ENCODE data around the gene RIC8B.
"Not testable (repeated sequence)": the region's sequence is repeated elsewhere in the genome, so short reads cannot be mapped to it uniquely, and the experiment has no call there.

The RIC8B gene

GRCh38 chr12:106908561-106908960 is 134.1 kb downstream of the RIC8B start:
- DNase-seq: no peak

- DNase-seq: peak; percentile 17
Observed at GRCh38 chr12:106910202-106910601, 135.7 kb downstream of the RIC8B start.

- DNase-seq: no peak
Observed at GRCh38 chr12:106911581-106911980, 137.1 kb downstream of the RIC8B start.

GRCh38 chr12:106913456-106913855 is 139.0 kb downstream of the RIC8B start:
- DNase-seq: no peak

- DNase-seq: peak; percentile 57
Observed at GRCh38 chr12:106914796-106915634, 140.5 kb downstream of the RIC8B start.

- peak; percentile 4 for DNase-seq
Observed at GRCh38 chr12:106915635-106916026, 141.1 kb downstream of the RIC8B start.

GRCh38 chr12:106917503-106917902 is 143.0 kb downstream of the RIC8B start:
- no peak for DNase-seq

- peak; percentile 17 for DNase-seq
Observed at GRCh38 chr12:106918746-106919145, 144.3 kb downstream of the RIC8B start.

GRCh38 chr12:106919910-106920544 is 145.5 kb downstream of the RIC8B start:
- DNase-seq: peak; percentile 47

- DNase-seq: not testable (repeated sequence)
Observed at GRCh38 chr12:106921976-106922375, 147.5 kb downstream of the RIC8B start.

GRCh38 chr12:106923594-106923993 is 149.1 kb downstream of the RIC8B start:
- DNase-seq: not testable (repeated sequence)

GRCh38 chr12:106924268-106924861 is 149.9 kb downstream of the RIC8B start:
- no peak for DNase-seq

GRCh38 chr12:106926657-106927056 is 152.2 kb downstream of the RIC8B start:
- no peak for DNase-seq

GRCh38 chr12:106934277-106934676 is 159.8 kb downstream of the RIC8B start:
- DNase-seq: no peak

All from activated CD4-positive, alpha-beta T cell treated with anti-CD3 and anti-CD28 coated beads, Interleukin-2, Interleukin-6, amounts not matched to agents 100 ng/mL and 50 ng/mL, durations not matched to agents 16 hours and 8 hours (primary cell).